GM18951 (cell line): ENCODE measurements around the gene FRYL.
"Not testable (repeated sequence)": the region's sequence is repeated elsewhere in the genome, so short reads cannot be mapped to it uniquely, and the experiment has no call there.

Experiments used
- POLR2A ChIP-seq: IDR thresholded peaks from 4 replicates; pipeline ENCODE4 v1.6.1; 2011; ENCODE audit warnings: mild to moderate bottlenecking; ENCODE audit not compliant: insufficient read length, insufficient read depth; ENCODE audit errors: extremely low read depth
- in situ Hi-C: fragments of 300-500 bp; cut with MboI; formaldehyde crosslinking; loops from one replicate; pipeline ENCODE4 v1.12.0; 2022; ENCODE audit warnings: low sequenced_read_pairs, mixed read lengths, inconsistent platforms; ENCODE audit not compliant: unreplicated experiment

The FRYL gene

GRCh38 chr4:48710446-48711209, 69.5 kb downstream of the FRYL start:
- no peak for TF ChIP-seq POLR2A
- in situ Hi-C loops, result no loop called here

- in situ Hi-C loops, result no loop called here
- TF ChIP-seq POLR2A, result no peak
Measured at GRCh38 chr4:48709901-48710300, 70.2 kb downstream of the FRYL start.

- in situ Hi-C loops, result no loop called here
- no peak for TF ChIP-seq POLR2A
Measured at GRCh38 chr4:48708610-48709009, 71.5 kb downstream of the FRYL start.

GRCh38 chr4:48706736-48707135, 73.3 kb downstream of the FRYL start:
- TF ChIP-seq POLR2A, result no peak
- in situ Hi-C loops, result no loop called here

GRCh38 chr4:48705609-48706008, 74.5 kb downstream of the FRYL start:
- TF ChIP-seq POLR2A, result no peak

GRCh38 chr4:48704091-48704802, 75.8 kb downstream of the FRYL start:
- TF ChIP-seq POLR2A, result no peak
- in situ Hi-C loops, result no loop called here

More at GRCh38 chr4:48705609-48706008, 74.5 kb downstream of the FRYL start:
- in situ Hi-C loops, result no loop called here

- in situ Hi-C loops, result no loop called here
- TF ChIP-seq POLR2A, result no peak
Measured at GRCh38 chr4:48699475-48699874, 80.6 kb downstream of the FRYL start.

- in situ Hi-C loops, result no loop called here
- TF ChIP-seq POLR2A, result no peak
Measured at GRCh38 chr4:48698029-48698971, 81.8 kb downstream of the FRYL start.

- in situ Hi-C loops, result not testable (repeated sequence)
Measured at GRCh38 chr4:48697516-48697915, 82.6 kb downstream of the FRYL start.

- in situ Hi-C loops, result no loop called here
Measured at GRCh38 chr4:48694824-48695223, 85.3 kb downstream of the FRYL start.

GRCh38 chr4:48693856-48694574, 86.1 kb downstream of the FRYL start:
- in situ Hi-C loops, result no loop called here
- no peak for TF ChIP-seq POLR2A

More at GRCh38 chr4:48694824-48695223, 85.3 kb downstream of the FRYL start:
- TF ChIP-seq POLR2A, result no peak

- no peak for TF ChIP-seq POLR2A
- in situ Hi-C loops, result no loop called here
Measured at GRCh38 chr4:48692897-48693296, 87.2 kb downstream of the FRYL start.

GRCh38 chr4:48692044-48692443, 88.0 kb downstream of the FRYL start:
- TF ChIP-seq POLR2A, result no peak
- in situ Hi-C loops, result no loop called here

- in situ Hi-C loops, result no loop called here
- no peak for TF ChIP-seq POLR2A
Measured at GRCh38 chr4:48688953-48689352, 91.1 kb downstream of the FRYL start.
